GM21381 (cell line): ENCODE results near the gene TBXA2R.
"Not testable (repeated sequence)": the region's sequence is repeated elsewhere in the genome, so short reads cannot be mapped to it uniquely, and the experiment has no call there.

Source experiments
- ATAC-seq: cut with Tn5 transposase; IDR thresholded peaks from one replicate; pipeline ENCODE4 v1.9.1; 2021; ENCODE audit warnings: mild to moderate bottlenecking, moderate library complexity; ENCODE audit not compliant: unreplicated experiment

Gene TBXA2R

DNA sequence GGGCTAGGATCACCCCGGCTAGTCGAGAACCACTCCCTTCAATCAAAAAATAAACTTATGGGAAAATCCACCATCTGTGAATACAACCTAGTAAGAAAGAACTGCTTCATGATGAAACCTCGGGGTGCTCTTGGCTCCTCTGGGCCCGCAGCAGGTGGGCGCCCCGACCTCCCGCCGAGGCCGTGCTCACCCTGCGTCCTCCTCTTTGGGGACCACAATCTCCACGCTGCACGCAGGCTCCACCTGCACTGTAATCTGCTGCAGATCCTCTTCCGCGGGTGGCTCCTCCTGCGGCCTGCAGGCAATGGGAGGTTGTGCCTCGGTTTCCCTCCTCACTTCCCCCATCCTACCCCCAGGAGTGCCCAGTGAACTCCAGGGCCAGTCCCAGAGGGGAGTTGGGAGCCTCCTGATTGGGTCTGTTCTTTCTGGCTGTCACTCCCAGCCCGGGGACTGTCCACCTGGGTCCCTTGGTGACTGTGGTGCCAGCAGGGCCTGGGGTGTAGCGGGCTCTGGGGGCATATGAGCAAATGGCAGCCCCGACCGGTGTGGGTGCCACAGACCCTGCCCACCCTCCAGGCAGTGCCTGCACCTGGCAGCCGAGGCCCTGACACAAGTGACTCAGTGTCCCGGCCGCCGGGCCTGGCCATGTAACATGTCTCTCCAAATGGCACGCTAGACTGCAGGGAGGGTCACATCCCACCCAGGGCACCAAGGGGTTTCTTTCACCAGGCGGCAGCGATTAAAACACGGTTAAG lies 35.0 kb upstream of the TBXA2R start:
- ATAC-seq: no peak

DNA sequence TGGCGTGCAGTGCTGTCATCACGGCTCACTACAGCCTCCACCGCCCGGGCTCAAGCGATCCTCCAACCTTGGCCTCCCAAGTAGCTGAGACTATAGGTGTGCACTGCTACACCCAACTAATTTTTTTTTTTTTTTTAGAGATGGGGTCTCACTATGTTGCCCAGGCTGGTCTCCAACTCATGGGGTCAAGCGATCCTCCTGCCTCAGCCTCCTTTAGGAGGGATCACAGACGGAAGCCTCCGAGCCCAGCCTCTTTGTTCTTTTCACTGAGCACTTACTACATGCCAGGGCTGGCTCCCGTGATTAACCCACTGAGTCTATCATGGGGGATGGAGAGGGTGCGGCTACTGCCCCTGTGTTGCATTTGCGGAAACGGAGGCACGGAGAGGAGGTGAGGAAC lies 32.8 kb upstream of the TBXA2R start:
- no peak for ATAC-seq

DNA sequence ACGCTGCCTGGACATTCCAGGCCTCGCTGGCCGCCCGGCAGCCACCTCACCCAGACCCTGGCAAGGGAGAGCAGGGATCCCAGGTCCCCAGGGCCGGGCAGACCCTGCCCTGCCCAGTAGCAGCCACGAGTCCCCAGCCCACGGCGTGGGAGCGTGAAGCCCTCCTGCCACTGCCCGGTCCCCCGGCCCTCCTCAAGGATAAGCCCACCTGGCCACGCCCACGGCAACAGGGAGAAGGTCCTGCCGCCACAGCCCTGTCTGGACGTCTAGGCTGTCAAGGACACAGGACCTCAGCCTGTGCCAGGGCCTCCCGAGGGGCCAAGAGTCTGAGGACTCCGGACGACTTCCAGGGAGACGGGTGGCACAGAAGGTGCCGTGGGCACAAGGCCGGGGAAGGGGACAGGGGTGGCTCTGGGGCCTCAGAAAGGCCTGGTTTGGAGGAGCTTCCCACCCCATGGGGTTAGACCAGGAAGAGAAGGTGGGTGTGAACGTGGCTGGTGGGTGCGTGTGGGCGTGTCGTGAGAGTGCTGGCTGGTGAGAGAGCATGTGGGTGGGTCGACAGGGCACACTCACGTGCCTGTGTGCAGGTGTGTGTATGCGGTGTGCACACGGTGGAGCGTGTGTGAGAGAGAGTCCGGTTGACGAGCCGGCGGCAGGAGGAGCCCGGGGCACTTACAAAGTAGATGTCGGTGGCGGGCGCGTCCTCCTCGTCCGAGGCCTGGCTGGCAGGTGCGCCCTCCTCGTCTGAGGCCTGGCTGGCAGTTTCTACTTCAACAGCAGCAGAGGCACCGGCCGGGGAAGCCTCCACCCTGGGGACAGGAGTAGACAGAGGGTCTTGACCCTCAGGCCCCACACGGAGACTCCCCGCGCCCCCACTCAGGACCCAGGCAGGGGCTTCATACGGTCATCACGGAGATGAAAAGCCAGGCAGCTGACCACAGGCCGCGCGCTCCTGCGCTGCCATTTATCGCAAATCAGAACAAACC lies 31.8 kb upstream of the TBXA2R start:
- no peak for ATAC-seq

DNA sequence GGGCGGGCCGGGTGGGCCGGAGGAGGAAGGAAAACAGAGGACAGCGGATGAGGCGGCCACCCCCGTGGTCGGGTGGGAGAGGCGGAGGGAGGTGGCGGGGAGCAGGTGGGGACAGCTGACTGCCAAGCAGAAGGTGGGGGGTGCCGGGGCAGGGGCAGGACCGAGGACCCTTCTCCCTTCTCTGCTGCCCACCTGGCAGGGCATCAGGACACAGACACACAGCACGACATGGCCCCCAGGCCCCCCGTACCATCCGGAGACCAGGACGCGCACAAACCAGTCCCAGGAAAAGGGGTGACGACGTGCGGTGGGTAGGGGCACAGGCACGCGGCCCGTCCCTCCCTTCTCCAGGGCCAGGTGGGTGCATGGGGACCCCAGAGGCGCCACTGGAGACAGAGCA lies 30.9 kb upstream of the TBXA2R start:
- no peak for ATAC-seq

DNA sequence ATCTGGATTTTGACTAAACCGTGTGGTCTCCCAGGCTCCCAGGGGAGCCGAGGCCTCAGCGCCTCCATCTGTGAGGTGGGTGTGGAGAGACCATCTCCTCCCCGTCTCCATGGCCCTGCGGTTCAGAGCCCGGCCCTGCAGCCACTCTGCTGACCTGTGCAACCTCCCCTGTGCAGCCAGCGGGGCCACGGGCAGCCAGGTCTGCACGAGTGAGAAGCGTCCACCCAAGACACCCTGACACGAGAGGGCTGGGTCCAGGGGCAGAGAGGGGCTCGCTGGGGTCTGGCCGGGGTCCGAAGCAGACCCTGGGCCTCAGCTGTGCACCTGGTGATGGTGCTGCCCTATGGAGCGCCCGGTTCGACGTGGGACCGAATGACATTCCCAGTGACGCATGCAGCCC lies 30.3 kb upstream of the TBXA2R start:
- ATAC-seq: no peak

DNA sequence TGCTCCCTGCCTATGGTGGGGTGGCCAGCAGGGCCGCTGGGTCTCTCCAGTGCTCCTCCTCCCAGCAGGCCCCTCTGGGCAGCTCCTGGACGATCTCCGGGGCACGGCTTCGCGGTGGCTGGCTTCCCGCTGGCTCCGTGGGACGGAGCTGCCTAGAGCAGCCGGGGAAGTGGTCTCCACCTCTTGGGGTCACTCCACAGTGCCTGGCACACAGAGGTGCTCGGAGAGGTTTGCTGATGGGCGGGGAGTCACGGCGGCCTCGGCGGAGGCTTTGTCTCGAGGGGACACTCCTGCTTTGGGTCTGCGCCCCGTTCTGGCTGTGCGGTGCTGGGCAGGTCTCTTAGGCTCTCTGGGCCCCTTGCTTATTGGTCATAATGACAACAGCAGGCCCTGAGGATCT lies 29.8 kb upstream of the TBXA2R start:
- no peak for ATAC-seq

DNA sequence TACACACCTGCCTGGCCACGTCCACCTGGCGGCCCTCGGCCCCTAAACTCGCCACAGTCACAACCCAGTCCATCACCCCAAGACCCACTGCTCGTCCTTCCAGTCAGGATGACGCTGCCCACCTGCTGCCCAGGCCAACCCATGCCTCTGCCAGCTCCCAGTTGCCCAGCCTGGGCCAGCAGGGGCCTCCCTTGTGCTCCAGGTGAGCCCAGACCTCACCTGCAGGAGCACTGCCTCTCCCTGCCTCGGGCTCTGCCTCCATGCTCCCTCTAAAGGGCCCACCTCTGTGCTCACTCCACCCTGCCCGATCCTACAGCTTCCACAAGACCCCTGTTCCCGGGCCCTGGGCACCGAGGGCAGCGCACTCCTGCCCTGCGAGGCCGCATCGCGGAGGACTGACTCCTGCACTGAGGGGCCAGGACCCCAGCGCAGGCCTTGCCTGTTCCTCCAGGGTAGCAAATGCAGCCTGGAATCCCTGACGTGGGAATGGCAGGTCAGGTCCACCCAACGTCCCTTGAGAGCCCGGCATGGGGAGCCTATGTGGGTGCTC lies 27.9 kb upstream of the TBXA2R start:
- no peak for ATAC-seq

DNA sequence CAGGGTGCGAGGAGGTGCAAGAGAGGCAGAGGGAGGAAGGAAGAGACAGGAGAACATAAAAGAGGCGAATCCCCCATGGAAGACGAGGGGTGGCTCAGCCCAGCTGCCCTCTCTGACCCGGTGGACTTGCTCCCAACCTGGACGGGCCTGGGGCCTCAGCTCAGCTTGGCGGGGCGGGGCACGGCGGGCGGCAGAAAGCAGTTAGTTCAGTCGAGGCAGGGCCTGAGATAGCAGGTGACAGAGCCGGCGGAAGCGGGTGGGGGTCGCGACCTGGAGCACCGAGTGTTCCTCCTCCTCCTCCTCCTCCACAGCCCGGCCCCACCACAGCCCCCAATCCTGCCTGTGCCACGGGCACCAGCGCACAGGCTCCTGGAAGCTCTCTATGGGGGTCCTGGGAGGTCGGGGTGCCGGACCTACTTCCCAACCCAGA lies 26.9 kb upstream of the TBXA2R start:
- no peak for ATAC-seq

DNA sequence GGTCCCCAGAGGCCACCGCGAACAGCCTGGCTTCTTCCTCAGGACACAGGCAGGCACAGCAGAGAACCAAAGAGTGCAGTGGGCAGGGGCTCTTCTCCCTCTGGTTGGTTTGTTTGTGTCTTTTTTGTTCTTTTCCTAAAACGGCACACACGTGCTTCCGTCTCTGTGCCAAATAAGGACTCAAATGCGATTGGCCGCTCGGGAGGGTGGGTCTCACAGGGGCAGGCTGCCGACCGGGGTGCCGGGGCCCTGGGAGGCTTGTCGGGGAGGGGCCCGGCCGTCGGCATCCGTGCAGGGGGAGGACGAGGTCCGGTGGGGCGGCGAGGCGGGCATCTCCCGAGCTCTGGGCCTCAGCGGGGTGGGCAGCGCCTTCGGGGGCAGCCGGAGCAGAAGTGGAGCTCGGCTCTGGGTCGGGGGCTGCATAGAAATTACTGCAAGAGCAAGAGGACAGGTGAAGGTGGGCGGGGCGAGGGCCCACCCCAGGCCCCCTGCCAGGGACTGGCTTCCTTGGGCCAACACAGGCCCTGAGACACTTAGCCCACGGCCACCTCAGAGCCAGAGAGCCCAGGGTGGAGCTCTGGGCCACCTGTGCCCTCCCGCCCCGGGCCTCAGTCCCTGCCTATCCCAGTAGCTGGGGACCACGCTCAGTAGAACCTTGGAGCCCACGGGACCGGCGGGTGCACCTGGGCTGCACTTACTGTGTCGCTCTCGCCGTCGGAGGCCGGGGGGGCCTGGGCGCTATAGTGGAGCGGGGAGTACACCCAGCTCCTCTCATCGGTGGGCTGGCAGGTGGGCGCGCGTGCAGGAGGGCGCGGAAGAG lies 26.3 kb upstream of the TBXA2R start:
- ATAC-seq: no peak

DNA sequence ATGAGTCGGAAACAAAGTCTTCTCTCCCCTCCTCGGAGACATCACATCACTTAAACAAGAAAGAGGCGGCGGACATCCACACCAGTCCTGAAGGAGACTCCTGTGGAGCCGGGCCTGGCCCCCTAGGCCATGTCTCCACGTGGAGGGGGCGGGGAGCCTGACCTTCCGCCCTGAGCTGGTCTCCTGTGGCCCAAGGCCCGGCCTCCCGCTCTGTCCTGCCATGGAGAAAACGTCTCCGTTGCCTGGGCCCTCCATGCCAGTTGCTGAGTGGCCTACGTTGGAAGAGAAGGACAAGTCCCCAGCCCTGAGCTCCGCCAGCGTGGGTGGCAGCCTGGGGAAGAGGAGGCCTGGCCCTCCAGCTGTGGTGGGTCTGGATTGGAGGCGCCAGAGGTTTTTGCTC lies 25.4 kb upstream of the TBXA2R start:
- no peak for ATAC-seq

DNA sequence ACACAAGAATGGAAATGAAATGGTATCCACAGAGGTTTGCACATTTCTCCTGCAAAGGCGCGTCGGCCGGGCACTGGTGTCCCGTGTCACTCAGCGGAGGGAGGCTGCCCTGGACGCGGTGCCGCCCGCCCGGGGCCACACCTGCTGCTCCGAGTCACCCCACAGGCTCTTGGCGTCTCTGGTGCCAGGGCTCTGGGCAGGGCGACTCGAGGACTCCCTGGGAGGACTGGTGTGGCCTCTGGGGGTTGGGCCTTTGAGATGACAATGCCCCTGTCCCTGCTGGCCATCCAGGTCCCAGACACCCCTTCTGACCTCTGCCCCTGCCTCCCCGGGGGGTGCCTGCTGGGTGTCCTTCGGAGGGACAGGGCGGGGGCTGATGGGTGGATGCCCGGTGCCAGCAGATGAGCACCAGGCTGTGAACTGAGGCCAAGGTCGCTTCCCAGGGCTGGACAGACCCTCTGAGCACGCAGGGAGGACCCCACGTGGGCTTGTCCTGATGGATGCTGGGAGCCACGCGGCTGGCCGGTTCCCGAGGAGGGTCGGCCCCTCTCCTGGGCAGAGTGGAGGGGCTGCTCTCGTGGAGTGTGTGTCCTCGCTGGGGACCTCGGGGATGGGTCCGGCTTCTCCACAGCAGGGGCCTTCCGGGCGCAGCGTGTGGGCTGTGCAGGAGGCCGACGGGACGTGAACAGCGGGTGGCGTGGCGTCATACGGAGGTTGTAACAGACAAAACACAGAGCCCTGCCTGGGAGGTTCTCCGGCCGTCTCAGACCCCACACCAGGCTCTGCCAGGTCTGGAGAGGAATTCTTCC lies 24.6 kb upstream of the TBXA2R start:
- no peak for ATAC-seq

DNA sequence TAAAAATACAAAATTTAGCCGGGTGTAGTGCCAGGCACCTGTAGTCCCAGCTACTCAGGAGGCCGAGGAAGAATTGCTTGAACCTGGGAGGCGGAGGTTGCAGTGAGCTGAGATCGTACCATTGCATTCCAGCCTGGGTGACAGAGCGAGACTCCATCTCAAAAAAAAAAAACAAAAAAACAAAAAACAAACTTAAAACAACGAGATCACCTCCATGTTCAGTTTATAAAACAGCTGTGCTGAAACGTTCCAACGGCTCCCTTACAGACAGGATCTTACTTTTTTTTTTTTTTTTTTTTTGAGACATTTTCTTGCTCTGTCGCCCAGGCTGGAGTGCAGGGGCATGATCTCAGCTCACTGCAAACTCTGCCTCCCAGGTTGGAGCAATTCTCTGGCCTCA lies 22.1 kb upstream of the TBXA2R start:
- ATAC-seq: not testable (repeated sequence)

DNA sequence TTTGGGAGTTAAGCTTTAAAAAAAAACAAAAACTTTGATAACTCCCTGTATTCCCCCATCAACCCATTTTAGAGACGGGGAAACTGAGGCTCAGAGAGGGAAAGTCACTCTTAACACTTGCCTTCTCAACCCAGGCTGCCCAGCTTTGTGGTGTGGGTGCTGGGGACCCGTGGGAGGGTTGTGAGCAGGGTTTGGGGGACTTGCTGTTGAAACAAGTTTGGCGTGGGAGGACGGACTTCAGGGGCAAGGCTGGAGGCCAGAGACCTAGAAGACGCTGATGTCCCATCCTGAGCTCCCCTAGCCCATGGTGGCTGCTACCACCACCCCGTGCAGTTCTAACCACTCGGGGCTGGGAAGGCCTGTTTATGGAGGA lies 20.7 kb upstream of the TBXA2R start:
- ATAC-seq: no peak

DNA sequence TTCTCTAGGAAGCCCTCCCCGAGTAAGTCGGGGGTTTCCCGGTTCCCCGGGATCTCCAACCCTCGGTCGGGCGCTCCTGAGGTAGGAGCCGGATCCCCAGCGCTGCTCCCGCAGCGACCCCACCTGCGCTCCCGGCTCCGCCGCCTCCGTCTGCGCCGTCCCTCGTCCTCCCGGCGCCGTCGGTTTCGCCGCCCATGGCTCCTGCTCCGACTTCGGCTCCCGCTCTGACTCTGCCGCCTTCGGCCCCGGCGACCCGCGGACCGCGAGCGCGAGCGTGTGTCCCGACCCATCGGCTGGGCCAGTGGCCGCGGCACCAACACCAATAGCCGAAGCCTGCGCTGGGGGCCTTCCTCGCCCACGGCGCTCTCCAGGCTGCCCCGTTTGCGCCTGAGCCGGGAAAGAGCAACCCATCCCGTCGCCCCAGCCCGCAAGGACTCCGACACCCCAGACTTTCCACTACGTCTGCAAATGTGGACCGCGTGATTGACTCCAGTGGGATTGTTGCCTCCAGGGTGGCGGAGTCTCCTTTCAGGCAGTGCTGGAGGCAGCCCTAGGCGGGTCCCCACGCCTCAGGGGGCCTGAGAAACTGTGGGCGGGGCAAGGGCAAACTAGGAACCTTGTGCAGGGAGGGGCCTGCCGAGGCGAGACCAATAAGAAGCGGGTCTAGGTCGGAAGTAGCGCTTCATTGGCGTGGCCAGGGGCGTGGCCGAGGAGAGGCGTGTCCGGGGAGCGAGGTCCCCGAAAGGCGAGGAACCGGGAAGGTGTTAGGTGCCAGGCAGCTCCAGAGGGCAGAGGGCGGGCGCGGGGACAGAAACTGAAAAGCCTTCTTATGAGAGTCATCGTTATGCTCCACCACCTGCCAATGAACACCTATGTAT lies 20.0 kb upstream of the TBXA2R start, which contains the start of gene CACTIN:
CACTIN (minus strand) TSS at position 318 of the 878 bp plus-strand sequence; CDS start at position 290, 28 bp downstream.
- peak; percentile 86 for ATAC-seq

DNA sequence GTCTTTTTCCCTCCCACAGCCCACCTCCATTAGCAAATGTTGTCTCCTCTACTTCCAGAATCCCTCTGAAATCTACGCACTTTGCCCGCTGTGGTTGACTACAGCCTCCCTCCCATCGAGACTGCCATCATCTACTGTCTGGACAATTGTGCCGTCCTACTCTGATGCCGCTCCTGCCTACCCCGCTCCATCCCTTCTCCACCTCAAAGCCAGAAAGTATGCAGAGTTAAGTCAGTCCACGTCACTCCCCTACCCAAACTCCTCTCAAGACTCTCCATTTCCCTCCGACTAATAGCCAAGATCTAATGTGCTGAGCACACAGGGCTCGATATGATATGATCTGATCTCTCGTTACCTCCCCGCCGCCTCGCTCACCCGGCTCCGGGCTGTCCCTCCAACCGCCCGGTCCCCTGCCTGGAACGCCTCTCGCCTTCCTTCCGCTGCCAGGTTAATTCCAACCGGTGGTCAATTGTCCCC lies 19.4 kb upstream of the TBXA2R start:
- no peak for ATAC-seq

DNA sequence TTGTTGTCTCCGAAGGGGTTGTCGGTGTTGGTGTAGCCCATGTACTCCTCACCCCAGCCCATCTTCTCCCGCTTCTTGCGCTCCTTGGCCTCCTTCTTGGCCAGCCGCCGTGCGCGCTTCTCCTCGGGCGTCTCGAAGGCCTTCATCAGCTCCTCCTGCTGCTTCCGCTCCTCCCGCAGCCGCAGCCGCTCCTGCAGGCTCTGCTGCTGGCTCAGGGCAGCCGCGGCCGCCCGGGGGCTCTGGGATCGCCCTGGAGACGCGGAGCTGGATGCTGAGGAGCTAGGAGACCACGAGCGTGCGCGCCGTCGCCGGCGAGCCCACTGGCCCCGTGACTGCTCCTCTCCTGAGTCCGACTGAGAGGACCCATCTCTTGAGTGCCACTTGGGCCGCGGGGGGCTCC lies 17.0 kb upstream of the TBXA2R start:
- ATAC-seq: no peak

DNA sequence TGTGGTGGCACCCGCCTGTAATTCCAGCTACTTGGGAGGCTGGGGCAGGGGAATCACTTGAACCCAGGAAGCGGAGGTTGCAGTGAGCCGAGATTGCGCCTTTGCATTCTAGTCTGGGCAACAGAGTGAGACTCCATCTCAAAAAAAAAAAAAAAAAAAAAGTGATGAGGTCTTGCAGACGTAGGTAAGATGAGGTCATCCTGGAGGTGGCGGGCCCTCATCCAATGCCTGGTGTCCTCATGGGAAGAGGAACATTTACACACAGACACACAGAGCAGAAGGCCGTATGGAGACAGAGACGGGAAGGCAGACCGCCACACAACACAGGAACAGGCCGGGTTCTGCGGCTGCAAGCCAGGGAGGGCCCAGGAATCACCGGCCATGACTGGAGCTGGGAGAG lies 15.5 kb upstream of the TBXA2R start:
- no peak for ATAC-seq

DNA sequence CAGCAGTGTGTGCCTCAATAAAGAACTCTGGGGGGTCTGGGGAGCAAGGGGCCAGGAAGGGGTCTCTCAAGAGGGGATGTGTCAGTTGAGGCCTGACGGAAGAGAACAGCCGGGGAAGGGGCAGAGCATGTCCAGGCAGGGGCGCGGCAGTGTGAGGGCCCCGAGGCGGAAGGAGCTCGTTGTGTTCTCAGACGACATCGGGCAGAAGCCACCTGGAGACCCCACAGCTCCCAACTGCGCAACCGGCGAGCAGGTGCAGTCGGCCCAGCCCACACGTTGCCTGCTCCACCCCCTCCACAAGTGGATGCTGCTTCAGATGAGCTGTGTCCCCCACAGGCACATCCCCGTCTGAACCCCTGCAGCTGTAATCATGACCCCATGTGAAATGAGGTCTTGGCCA lies 15.0 kb upstream of the TBXA2R start:
- no peak for ATAC-seq
